Airway epithelial cell (primary cell): Measurements from ENCODE around the gene OLIG2. TPM values are rescaled to one million over a fixed set of nuclear protein-coding genes. Genes with fewer than 3 reads are reported as not detected.

Experiments
- total RNA-seq: library from RNA; depleted of rRNA; stranded (reverse); fragments of >200 nt; gene quantifications from 2 replicates; pipeline ENCODE4 v1.2.3, GENCODE V29; 2015

The OLIG2 gene
- total RNA-seq = not detected in 2 replicates

GRCh38 chr21:33025489-33026442, at the start of gene OLIG2:
OLIG2 (plus strand) TSS chr21:33025935; CDS start chr21:33026863, 928 bp downstream.

DNA sequence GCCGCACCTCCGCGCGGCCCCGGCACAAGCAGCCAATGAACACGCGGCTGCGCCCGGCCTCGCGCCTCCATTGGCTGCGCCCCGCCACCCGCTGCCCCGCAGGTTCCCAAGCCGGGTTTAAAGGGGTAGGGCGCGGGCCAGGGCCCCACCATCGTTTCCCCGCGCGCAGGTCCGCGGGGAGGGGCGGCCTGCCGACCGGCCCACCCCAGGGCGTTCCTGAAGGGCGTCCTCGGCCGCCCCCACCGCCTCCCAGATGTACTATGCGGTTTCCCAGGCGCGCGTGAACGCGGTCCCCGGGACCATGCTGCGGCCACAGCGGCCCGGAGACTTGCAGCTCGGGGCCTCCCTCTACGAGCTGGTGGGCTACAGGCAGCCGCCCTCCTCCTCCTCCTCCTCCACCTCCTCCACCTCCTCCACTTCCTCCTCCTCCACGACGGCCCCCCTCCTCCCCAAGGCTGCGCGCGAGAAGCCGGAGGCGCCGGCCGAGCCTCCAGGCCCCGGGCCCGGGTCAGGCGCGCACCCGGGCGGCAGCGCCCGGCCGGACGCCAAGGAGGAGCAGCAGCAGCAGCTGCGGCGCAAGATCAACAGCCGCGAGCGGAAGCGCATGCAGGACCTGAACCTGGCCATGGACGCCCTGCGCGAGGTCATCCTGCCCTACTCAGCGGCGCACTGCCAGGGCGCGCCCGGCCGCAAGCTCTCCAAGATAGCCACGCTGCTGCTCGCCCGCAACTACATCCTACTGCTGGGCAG, 44.4 kb downstream of the OLIG2 start, which contains the start of gene OLIG1:
Gene OLIG1 (plus strand): TSS at position 148 of the 750 bp plus-strand sequence. CDS start 106 bp downstream, at position 254.

Other genes with a start within 250 kb of the OLIG2 start
- gene OLIG1, start 44.2 kb downstream of the OLIG2 start, total RNA-seq = not detected in 2 replicates
- 2.6 and 7.3 TPM in 2 replicates for gene IFNAR2, start 204.0 kb downstream of the OLIG2 start, total RNA-seq
- gene IL10RB, start 240.4 kb downstream of the OLIG2 start, total RNA-seq = 18.1 and 18.4 TPM in 2 replicates